IMR-90 (cell line): ENCODE data around the gene G3BP2. TPM values are rescaled to one million over a fixed set of nuclear protein-coding genes. Genes with fewer than 3 reads are reported as not detected.

Experiments used
- ATAC-seq: fragments of 200-7000 bp; cut with Tn5 transposase; 2 replicates; pipeline ENCODE4 v1.9.1; 2020; ENCODE audit warnings: low read depth, mild to moderate bottlenecking, moderate library complexity
- BruUV-seq: library from RNA; stranded (reverse); fragments of 400-500 nt; replicated peaks from 2 replicates; lab custom pipeline; 2021; lab: Mats Ljungman, UMichigan
- CTCF ChIA-PET: fragments of 300-600 bp; formaldehyde crosslinking; extraction: SDS; loops from one replicate; lab custom pipeline; 2021; ENCODE audit warnings: antibody characterized with exemption; lab: Yijun Ruan, JAX
- POLR2A ChIA-PET: fragments of 300-600 bp; sonication (Branson Sonifier 250); formaldehyde crosslinking; loops from one replicate; lab custom pipeline; 2022; ENCODE audit warnings: antibody characterized with exemption; ENCODE audit not compliant: unreplicated experiment; lab: Charles Lee
- DNase-seq: peaks from one replicate; pipeline ENCODE4 v3.0.0; 2013
- H2AFZ ChIP-seq: replicated peaks from 2 replicates; pipeline ENCODE3; 2013; ENCODE audit warnings: low read length, mild to moderate bottlenecking; ENCODE audit not compliant: poor library complexity
- H2AK5ac ChIP-seq: 2 replicates; pipeline ENCODE4 v1.6.1; 2013; ENCODE audit warnings: low read depth, low read length, inconsistent platforms
- H2AK9ac ChIP-seq: replicated peaks from 2 replicates; pipeline ENCODE3; 2013; ENCODE audit warnings: mild to moderate bottlenecking, low read depth, low read length, moderate library complexity; ENCODE audit not compliant: poor library complexity
- H2BK120ac ChIP-seq: 2 replicates; pipeline ENCODE4 v1.6.1; 2013; ENCODE audit warnings: low read depth, low read length, inconsistent platforms
- H2BK15ac ChIP-seq: 3 replicates; pipeline ENCODE4 v1.6.1; 2013; ENCODE audit warnings: low read depth, low read length, inconsistent platforms
- H2BK20ac ChIP-seq: 2 replicates; pipeline ENCODE4 v1.6.1; 2013; ENCODE audit warnings: low read depth, mild to moderate bottlenecking, inconsistent platforms, low read length, moderate library complexity
- H2BK5ac ChIP-seq: 2 replicates; pipeline ENCODE4 v1.6.1; 2013; ENCODE audit warnings: mild to moderate bottlenecking, low read depth, low read length, inconsistent platforms; ENCODE audit not compliant: poor library complexity, severe bottlenecking
- H3K14ac ChIP-seq: replicated peaks from 2 replicates; pipeline ENCODE4 v1.6.1; 2013; ENCODE audit warnings: low read depth, low read length, inconsistent platforms
- H3K18ac ChIP-seq: 2 replicates; pipeline ENCODE4 v1.6.1; 2013; ENCODE audit warnings: low read depth, low read length, control low read depth
- H3K23ac ChIP-seq: 2 replicates; pipeline ENCODE4 v1.6.1; 2013; ENCODE audit warnings: low read depth, low read length, inconsistent platforms
- H3K27ac ChIP-seq: 2 replicates; pipeline ENCODE4 v1.5.1; 2013; ENCODE audit warnings: mild to moderate bottlenecking, control low read depth, low read length; ENCODE audit not compliant: insufficient read depth
- H3K27me3 ChIP-seq: 2 replicates; pipeline ENCODE4 v1.6.1; 2013; ENCODE audit warnings: low read length; ENCODE audit not compliant: control insufficient read depth, insufficient read depth
- H3K36me3 ChIP-seq: 2 replicates; pipeline ENCODE4 v1.6.1; 2013; ENCODE audit warnings: low read length, mixed read lengths; ENCODE audit not compliant: control insufficient read depth, insufficient read depth
- H3K4ac ChIP-seq: 2 replicates; pipeline ENCODE4 v1.6.1; 2013; ENCODE audit warnings: low read depth, low read length, inconsistent platforms
- H3K4me1 ChIP-seq: 2 replicates; pipeline ENCODE4 v1.6.1; 2013; ENCODE audit warnings: low read length, mixed read lengths; ENCODE audit not compliant: control insufficient read depth, insufficient read depth
- H3K4me2 ChIP-seq: 2 replicates; pipeline ENCODE4 v1.6.1; 2013; ENCODE audit warnings: low read depth, mild to moderate bottlenecking, control low read depth, low read length, moderate library complexity
- H3K4me3 ChIP-seq: 2 replicates; pipeline ENCODE4 v1.5.1; 2013; ENCODE audit warnings: low read depth, mild to moderate bottlenecking, control low read depth, low read length, moderate library complexity; ENCODE audit not compliant: insufficient read depth
- H3K56ac ChIP-seq: 2 replicates; pipeline ENCODE4 v1.6.1; 2013; ENCODE audit warnings: low read length, inconsistent platforms; ENCODE audit not compliant: insufficient read depth; ENCODE audit errors: extremely low read depth
- H3K79me1 ChIP-seq, 2 experiments: 2 replicates each; pipeline ENCODE4 v1.6.1; 2013; ENCODE audit warnings: low read length in 2 of 2, inconsistent platforms in 1 of 2, low read depth in 1 of 2
- H3K9ac ChIP-seq: 2 replicates; pipeline ENCODE4 v1.6.1; 2013; ENCODE audit warnings: low read depth, low read length, control low read depth
- H3K9me1 ChIP-seq: 2 replicates; pipeline ENCODE4 v1.6.1; 2013; ENCODE audit warnings: low read length, inconsistent platforms; ENCODE audit not compliant: insufficient read depth
- H3K9me3 ChIP-seq: 2 replicates; pipeline ENCODE4 v1.6.1; 2013; ENCODE audit warnings: low read length; ENCODE audit not compliant: control insufficient read depth, insufficient read depth
- H4K20me1 ChIP-seq: 2 replicates; pipeline ENCODE4 v1.6.1; 2013; ENCODE audit warnings: low read length, inconsistent platforms; ENCODE audit not compliant: insufficient read depth
- H4K5ac ChIP-seq: 2 replicates; pipeline ENCODE4 v1.6.1; 2013; ENCODE audit warnings: mild to moderate bottlenecking, low read depth, low read length, control low read depth
- H4K8ac ChIP-seq, 2 experiments: 2 replicates each; pipeline ENCODE4 v1.6.1; 2013; ENCODE audit warnings: low read depth in 2 of 2, low read length in 2 of 2, control low read depth in 1 of 2, inconsistent platforms in 1 of 2
- H4K91ac ChIP-seq: 2 replicates; pipeline ENCODE4 v1.6.1; 2013; ENCODE audit warnings: low read depth, low read length, inconsistent platforms; ENCODE audit not compliant: insufficient read depth
- CEBPB ChIP-seq: IDR thresholded peaks from 2 replicates; pipeline ENCODE4 v1.6.1; 2012; ENCODE audit warnings: low read depth, low read length, improper control_type of control experiment
- MAFK ChIP-seq: IDR thresholded peaks from 2 replicates; pipeline ENCODE4 v1.6.1; 2012; ENCODE audit warnings: low read depth, low read length, improper control_type of control experiment
- POLR2A ChIP-seq: IDR thresholded peaks from 2 replicates; pipeline ENCODE4 v1.6.1; 2012; ENCODE audit warnings: mild to moderate bottlenecking, low read depth, low read length
- WGBS, 2 experiments: methylation state at CpG; one replicate each; pipeline versions ENCODE4 v1.1.5 to v1.1.7; 2013; ENCODE audit warnings: missing lambda C conversion rate in 2 of 2; ENCODE audit not compliant: insufficient read length in 1 of 2; ENCODE audit errors: extremely low coverage in 2 of 2; 5-methylcytosine and 5-hydroxymethylcytosine counted together
- dilution Hi-C: fragments of 300-500 bp; cut with HindIII; formaldehyde crosslinking; loops from one replicate; pipeline ENCODE4 v1.14.3; 2018; ENCODE audit warnings: low sequenced_read_pairs; ENCODE audit not compliant: unreplicated experiment
- in situ Hi-C: fragments of 300-500 bp; cut with MboI; formaldehyde crosslinking; loops from 3 replicates; pipeline ENCODE4 v1.14.3; 2019; ENCODE audit warnings: low sequenced_read_pairs, inconsistent platforms, mixed read lengths
- intact Hi-C: fragments of 100-400 bp; cut with micrococcal nuclease; formaldehyde crosslinking; loops from 2 replicates; pipeline ENCODE4 v1.10.0; 2022
- polyA plus RNA-seq, 3 experiments: library from polyadenylated mRNA; depleted of rRNA; stranded (reverse); fragments of >200 nt; gene quantifications; 2 replicates each; pipeline ENCODE4 v1.2.3, GENCODE V29; 2012; ENCODE audit warnings: low replicate concordance in 1 of 3
- total RNA-seq: library from RNA; depleted of rRNA; stranded (reverse); fragments of >200 nt; gene quantifications from 2 replicates; pipeline ENCODE4 v1.2.3, GENCODE V29; 2012

G3BP2 gene
- total and polyA plus RNA-seq, 2 of the 4 experiments (the other 2 are of a cell fraction): 80.5 to 183 TPM

GRCh38 chr4:75598390-75598789 is 74.8 kb downstream of the G3BP2 start:
- H3K27ac ChIP-seq: no peak overlapping the region
- TF ChIP-seq CEBPB (peak; percentile 31; the same call in 1 of the 2 replicates), MAFK (peak; percentile 69), POLR2A (no peak)
- H2BK15ac ChIP-seq: no peak overlapping the region
- peaks cover 6% of the 10 kb centered on the region for H3K27me3 ChIP-seq
- peaks cover 2% of the 10 kb centered on the region; the same call in 1 of the 2 replicates for H3K9me1 ChIP-seq
- H2AFZ ChIP-seq: no peak overlapping the region
- in situ Hi-C loops: no loop called here
- H3K18ac ChIP-seq: no peak overlapping the region
- no peaks in the 10 kb centered on the region for H4K20me1 ChIP-seq
- CTCF ChIA-PET: no interaction called here
- dilution Hi-C loops: no loop called here
- H2AK5ac ChIP-seq: no peak overlapping the region
- no peak for ATAC-seq
- H3K56ac ChIP-seq: no peak overlapping the region
- no peak overlapping the region for H3K23ac ChIP-seq
- no peak overlapping the region for H3K4ac ChIP-seq
- POLR2A ChIA-PET: no interaction called here
- H2BK5ac ChIP-seq: no peak overlapping the region
- no peak overlapping the region for H4K8ac ChIP-seq
- H3K4me2 ChIP-seq: no peak overlapping the region
- no CpG with 5 or more reads among the region's 3 CpGs for WGBS, 2 experiments
- no peak overlapping the region for H3K14ac ChIP-seq
- no peak overlapping the region for H4K5ac ChIP-seq
- no peaks in the 10 kb centered on the region for H3K36me3 ChIP-seq
- DNase-seq: peak; percentile 39
- no peak overlapping the region for H2BK20ac ChIP-seq
- no peak overlapping the region for H2BK120ac ChIP-seq
- H3K79me1 ChIP-seq: no peaks in the 10 kb centered on the region
- H3K9me3 ChIP-seq: no peaks in the 10 kb centered on the region
- BruUV-seq: no TSS peak
- H2AK9ac ChIP-seq: no peak overlapping the region
- H3K4me1 ChIP-seq: no peaks in the 10 kb centered on the region
- H3K9ac ChIP-seq: no peak overlapping the region
- no peak overlapping the region for H3K4me3 ChIP-seq
- intact Hi-C loops: no loop called here
- no peak overlapping the region for H4K91ac ChIP-seq
